Stimulated activated CD4-positive, alpha-beta T cell treated with anti-CD3 and anti-CD28 coated beads, Interleukin-12 subunit alpha, Interleukin-12 subunit beta, amount 100 ng/mL, for 24 hours (primary cell): Measurements from ENCODE around the gene NPHP3.

Experiments
- DNase-seq, 2 experiments: peaks; one replicate each; pipeline ENCODE4 v3.0.0-alpha.2; 2020; ENCODE audit warnings: low read depth in 2 of 2

The NPHP3 gene

DNA sequence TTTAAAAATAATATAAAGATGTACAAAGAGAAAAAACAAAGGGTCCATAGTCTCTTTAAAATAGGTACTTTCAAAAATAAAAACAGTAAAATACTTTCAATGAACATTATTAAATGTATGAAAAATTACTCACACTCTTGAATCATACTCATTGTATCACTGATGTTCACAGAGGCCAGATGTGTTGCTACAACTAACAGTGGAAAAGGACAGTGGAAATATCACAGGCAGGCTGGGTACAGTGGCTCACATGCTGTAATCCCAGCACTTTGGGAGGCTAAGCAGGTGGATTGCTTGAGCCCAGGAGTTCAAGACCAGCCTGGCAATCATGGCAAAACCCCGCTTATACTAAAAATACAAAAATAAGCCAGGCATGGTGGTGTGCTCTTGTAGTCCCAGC is 26.8 kb downstream of the NPHP3 start:
- DNase-seq: no peak

DNA sequence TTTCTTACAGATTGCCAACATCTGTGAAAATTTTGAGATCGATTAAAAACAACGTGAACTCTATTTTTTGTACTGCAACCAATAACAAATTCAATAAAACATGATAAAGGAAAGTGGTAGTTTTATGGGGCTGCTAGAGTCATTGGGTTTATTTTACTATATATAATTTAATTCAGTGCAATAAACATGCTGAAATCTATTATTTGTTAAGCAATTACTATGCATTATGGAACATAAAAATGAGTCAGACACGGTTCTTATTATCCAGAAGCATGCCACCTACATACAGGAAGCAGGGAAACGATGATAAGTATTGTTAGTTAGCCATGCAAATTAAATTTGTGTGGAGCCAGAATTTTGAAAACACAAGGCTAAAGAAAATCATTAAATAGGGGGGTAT is 27.2 kb downstream of the NPHP3 start:
- no peak for DNase-seq

DNA sequence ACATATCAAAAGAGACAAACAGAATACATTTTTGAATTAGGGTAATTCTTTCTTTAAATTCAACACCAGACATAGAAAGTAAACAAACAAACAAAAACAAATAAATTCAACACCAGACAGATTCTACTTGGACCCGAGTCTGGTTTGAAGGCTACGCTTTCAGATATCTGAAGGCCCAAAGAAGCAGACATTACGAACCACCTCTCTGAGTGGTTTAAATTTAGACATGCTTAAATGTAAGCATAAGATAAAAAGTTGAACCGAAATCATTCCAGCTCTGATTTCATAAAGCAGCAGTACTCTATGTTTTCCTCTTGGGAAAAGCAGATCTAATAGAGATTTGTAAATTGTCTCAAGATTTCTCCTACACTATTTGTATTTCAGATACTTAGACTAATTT is 32.2 kb downstream of the NPHP3 start:
- DNase-seq: no peak

DNA sequence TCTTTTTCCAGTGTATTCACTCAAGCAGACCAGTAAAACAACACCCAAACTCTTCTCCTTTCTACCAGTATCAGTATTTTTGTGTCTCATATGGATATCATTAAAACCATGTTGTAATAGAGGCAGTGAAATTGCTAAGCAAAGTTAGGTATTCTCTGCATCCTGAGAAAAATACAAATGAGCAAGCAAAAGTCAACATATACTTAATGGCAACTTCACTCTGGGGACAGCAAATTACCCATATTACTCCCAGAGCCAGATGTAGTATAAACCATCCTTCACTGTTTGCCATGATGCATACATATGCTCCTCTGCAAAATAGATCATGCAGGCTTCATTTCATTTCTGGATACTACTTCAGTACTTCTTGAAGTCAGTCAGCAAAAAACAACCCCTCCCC is 40.0 kb downstream of the NPHP3 start:
- no peak for DNase-seq

DNA sequence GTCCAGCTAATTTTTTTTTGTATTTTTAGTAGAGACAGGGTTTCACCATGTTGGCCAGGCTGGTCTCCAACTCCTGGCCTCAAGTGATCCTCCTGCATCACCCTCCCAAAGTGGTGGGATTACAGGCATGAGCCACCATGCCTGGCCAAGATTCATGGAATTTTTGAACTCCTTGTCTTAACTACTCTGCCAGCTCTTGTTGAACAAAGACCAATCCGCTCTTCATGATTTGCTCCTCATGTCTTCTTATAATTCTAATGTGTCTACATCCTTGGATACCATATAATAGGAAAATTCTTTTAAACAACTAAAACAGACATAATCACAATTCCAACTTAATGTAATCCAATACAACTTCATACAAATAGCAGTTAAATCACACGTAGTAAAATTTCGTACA is 40.8 kb downstream of the NPHP3 start:
- DNase-seq: no peak

DNA sequence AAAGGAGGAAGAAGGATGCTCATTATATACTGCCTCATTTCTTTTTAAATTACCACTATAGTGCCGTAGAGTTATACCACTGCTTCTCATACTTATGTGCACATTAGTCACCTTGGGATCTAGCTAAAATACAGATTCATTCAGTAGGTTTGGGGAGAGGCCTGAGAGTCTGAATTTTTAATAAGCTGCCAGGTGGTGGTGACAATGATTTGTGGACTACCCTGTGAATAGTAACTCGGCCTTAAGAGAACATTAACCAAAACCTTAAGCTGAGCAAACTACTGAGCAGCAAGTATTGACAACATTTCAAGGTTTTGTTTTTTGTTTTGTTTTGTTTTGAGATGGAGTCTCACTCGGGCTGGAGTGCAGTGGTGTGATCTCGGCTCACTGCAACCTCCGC is 42.3 kb downstream of the NPHP3 start:
- DNase-seq: no peak

DNA sequence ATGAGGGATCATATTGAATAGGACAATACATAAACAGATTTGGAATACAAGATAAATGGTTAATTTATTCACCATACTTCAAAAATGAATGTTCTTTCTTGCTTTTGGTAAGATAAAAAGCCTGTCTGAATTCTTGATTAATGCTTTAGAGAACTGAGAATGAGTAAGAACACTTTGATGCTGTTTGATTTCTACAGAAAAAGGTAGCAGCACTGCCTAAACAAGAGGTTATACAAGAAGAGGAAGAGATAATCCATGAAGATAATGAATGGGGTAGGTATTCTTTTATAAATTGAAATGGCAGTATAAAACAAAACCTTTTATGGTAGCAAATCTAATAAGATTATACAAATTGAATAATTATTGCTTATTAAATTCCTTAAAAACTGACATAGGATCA is 46.8 kb downstream of the NPHP3 start:
- no peak for DNase-seq

DNA sequence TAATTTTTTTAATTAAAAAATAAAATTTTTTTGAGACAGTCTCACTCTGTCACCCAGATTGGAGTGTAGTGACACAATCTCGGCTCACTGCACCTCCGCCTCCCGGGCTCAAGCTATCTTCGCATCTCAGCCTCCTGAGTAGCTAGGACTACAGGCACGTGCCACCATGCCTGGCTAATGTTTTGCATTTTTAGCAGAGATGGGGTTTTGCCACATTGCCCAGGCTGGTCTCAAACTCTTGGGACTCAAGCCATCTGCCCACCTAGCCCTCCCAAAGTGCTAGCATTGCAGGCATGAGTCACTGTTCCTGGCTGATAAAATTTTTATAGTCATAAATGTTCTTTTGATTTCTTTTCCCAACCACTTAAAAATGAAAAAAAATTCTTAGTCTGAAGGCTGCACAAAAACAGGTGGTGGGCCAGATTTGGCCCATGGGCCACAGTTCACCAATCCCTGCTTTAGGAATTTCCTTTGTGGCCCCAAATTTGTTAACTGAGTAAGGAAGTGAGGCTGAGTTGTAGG is 52.9 kb downstream of the NPHP3 start:
- no peak for DNase-seq

DNA sequence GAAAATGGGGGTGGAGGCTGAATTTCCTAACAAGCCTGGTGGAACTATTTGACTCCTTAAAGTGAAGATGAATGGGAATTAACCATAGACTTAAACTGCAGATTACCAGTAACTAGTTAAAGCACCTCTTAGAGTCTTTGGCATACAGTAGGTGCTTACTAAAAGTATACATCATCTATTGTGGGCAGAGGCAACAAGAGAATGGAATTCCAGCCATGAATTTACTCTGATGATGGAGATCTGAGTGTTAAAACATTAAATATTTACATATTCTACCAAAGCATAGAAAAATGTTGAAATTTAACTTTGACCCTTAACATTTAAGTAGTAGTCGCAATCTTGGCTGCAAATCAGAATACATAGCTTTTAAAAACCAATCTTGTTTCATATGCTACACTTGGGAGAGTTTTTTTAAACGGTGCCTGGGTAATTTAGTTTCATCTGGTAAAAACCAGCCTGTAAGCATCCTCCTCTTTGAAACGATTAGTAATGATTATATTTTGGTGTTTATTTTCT is 56.9 kb downstream of the NPHP3 start:
- DNase-seq: no peak

DNA sequence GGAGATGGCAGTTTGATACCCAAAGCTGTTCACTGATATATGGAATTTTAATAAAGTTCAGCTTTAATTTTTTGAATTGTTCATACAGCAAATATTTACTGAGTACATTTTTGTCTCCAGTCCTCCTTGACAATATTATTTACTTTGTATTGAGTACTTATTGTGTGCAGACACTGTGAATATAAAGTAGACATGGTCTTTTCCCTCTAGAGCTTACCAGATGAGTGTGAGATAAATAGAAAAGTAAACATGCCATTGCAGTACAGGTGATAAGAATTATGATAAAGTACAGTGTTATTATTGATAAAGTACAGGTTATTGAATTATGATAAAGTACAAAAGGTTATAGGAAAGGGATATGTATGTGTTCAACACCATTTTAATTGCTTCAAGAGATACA is 60.0 kb downstream of the NPHP3 start:
- DNase-seq: no peak

DNA sequence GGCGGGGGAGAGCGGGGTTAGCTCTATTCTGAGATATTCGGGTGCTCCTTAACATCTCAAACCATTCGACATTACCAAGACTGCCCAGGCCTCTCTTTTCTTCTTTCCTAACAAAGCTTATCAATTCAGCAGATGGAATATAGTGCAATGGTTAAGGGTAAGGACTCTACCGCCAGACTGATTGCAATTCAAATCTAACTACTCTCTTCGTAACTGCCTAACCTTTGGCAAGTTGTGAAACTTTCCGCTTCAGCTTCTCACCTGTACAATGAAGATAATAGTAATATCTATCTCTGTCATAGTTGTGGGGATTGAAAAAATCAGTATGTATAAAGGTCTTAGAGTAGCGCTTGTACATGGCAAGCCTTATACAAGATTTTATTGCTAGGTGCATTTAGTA is 61.1 kb downstream of the NPHP3 start:
- no peak for DNase-seq

DNA sequence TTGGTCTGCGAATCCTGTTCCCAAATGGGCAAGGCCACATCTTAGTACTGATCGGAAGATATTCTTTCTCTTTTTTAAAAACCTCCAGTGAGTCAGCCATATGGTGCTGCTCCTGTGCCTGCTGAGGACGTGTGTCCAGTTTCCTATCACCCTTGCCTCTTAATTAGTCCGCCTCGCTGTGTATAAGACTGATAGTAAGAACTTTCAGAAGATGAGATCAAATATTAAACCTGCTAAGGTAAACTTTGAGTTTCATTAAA is 61.5 kb downstream of the NPHP3 start:
- DNase-seq: no peak

DNA sequence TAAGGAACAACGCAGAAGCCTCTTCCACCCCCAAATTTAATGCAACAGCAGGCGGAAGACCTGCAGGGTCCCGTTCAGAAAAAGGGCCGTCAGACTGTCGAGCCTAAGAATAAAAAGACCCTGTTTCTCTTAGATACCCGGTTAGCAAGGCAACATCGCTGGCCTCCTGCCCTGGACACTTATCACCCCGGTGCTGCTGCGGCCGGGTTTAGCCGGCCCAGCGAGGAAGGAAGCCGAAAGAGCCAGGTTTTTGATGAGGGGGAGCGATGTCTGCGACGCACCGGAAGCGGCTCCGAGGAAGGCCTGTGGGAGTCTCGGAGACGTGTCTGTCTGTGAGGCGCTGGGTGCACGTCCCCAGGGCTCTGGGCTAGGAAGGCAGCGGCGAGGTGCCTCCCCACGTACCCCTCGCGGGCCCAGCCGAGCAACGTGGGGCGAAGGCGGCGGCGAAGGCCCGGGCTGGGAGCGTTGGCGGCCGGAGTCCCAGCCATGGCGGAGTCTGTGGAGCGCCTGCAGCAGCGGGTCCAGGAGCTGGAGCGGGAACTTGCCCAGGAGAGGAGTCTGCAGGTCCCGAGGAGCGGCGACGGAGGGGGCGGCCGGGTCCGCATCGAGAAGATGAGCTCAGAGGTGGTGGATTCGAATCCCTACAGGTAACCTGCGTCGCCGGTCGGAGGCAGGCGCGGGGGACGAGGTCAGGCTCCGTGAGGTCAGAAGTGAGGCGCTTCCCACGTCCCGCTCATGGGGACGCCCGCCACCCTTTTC is 62.0 kb downstream of the NPHP3 start, which contains the start of gene UBA5:
UBA5 (plus strand) TSS at position 278 of the 759 bp plus-strand sequence; CDS start at position 487, 209 bp downstream.
- DNase-seq: peak; percentile 51 to 55

DNA sequence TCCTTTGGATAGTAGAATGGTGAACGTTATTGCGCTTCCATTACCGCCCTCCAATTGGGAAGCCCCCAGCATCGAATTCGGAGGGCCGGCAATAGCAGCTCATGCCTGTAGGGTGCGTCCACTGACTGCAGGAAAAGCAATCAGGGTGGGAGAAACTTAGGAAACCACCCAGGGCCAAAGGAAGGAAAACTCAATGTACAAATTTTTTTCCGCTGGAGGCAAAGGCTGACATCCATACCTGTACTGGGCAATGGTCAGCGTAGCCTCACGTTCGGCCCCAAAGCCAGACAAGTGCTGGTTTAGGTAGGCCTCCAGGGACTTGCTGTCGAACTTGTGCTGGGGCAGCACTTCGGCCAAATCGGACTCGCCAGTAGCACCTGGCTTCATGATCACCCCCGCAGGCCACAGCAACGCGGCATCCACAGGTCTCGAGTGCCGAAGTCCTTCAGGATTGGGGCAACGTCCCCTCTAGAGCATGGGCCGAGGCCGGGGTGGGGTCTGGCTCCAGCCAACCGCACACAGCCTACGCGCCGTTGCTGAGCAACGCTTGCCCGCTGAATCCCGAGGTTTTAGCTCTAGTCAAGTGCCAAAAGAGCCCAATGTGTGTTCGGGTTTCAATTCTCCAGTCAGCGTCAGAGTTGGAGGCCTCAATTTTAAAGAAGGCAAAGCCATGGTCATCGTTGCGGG is 62.7 kb downstream of the NPHP3 start, which contains the start of gene ACAD11:
ACAD11 (minus strand) TSS at position 445 of the 687 bp plus-strand sequence; CDS start at position 387, 58 bp downstream.
- peak in 1 of 2 experiments; percentile 15 for DNase-seq

DNA sequence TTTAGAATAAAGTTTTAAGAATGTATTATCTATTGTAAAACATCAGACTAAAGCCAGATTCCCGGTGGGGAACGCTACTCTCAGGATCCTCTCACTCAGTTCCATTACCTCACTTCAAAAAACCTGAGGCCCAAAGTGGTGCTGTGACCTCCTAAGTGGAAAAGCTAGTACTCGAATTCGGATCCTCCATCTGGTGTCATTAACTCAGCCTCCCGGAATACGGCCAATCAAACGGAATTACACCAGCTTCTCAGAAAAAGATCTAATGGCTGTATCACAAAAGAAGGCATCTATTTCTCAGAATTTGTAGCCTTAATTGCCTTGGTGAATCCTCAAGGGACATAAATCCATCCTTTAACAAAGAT is 63.2 kb downstream of the NPHP3 start:
- DNase-seq: no peak

DNA sequence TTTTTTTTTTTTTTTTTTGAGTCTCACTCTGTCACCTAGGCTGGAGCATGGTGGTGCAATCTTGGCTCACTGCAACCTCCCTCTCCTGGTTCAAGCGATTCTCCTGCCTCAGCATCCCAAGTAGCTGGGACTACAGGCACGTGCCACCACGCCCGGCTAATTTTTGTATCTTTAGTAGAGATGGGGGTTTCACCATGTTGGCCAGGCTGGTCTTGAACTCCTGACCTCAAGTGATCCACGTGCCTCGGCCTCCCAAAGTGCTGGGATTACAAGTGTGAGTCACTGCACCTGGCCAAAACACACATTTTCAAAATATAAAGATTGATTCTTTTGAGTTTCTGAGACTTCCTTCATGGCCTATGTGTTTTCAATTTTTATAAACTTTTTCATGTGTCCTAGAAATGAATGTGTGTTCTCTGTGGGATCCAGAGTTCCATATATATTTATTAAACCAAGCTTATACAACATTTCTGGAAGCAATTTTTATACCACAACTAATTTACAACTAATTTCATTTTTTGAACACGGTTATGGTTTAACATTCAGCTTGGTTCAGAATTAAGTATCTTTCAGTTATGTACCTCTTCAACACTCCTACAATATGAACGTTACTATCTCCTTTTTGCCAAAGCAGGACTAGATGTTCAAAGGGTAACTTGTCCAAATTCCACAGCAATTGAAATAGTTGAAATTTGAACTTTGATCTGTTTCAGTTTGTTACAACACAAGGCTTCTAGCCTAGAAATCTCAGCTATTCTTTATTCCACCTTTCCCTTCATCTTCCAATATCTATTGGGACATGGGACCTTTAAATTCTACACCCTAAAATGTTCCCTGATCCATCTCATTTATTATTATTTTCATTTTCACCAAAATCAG is 64.1 kb downstream of the NPHP3 start:
- DNase-seq: no peak

DNA sequence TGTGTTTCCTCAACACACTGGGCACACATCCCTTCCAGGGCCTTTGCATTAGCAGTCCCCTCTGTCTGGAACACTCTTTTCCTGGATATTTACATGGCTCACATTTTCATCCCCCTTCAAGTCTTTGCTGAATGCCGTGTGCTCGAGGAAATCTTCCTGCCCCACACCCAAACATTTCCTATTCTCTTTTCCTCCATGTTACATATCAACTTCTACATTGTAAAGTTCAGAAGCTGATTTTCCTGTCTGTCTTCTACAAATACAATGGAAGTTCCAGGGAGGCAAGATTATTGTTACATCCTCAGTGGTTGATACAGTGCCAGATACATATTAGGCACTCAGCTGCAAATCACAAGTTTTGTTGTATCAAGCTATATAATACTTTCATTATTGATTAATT is 66.7 kb downstream of the NPHP3 start:
- DNase-seq: no peak

DNA sequence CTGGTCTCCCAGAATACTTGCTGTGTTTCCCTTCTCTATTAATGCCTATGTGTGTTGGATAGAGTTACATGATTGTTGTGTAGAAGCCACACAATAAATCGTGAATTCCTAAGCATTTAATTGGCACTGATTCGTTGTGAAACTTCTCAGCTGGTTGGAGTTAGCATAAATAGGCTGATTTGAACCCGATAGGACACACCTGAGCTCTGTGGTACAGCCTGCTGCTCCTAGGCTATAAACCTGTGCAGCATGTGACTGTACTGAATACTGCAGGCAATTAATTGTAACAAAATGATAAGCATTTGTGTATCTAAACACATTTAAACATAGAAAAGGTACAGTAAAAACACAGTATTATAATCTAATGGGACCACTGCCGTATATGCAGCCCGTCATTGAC is 67.5 kb downstream of the NPHP3 start:
- DNase-seq: no peak

DNA sequence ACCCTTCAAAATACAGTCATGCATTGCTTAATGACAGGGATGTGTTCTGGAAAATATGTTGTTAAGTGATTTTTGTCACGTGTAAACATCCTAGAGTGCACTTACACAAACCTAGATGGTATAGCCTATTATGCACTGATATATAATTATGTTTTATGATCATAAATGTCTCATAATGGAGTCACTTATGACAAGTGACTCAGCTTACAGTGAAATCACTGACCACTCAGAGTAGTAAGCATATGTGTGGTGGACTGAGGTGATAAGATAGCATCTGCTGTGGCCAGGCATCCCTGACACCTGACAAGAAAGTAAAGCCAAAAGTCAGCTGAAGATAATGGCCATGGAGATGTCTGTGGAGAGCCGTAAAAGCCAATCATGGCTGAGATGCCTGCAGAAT is 68.0 kb downstream of the NPHP3 start:
- DNase-seq: no peak

DNA sequence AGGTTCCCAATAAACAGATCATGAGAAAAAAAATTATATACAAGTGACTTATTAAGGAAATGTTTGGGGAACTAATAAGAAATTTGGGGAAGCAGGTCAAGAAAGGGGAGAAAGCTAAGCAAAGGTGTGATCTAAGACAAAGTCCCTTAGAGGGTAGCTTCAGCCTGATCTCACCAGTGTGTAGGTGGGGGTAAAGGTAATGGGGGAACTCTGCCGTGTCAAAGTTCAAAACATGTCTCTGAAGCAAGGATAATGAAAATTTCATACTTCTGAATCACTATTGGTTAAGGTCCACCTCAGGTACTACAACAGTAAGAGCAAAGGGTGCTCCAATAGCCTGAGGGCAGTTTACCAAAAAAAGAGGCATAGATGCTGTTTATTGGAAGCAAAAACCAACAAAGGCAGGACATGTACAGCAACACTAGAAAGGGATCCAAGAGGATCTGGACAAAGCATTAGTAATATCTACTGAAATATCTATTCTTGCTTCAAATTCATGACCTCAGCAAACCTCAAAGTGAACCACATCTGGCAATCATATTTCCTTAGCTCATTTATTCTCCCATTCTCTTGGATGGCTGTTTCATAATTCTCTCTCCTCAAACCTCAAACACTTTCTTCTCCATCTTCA is 69.5 kb downstream of the NPHP3 start:
- DNase-seq: no peak

DNA sequence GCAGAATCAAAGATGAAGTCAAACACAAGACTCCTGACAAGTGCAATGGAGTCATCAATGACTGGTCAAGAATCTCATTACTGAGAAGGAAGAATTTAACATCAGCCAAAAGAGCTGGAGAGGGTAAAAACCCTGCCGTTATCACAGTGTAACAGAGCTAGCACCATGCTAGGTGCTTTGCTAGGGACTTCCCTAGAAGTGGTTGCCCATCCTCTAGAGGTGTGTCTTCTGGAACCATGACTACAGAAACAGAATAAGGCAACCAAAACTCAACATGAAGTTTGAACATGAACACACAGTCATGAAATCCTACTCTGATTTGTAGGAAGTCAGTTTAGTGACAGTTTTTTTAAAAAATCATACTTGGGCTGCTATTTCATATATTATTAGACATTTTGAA is 72.1 kb downstream of the NPHP3 start:
- DNase-seq: no peak

DNA sequence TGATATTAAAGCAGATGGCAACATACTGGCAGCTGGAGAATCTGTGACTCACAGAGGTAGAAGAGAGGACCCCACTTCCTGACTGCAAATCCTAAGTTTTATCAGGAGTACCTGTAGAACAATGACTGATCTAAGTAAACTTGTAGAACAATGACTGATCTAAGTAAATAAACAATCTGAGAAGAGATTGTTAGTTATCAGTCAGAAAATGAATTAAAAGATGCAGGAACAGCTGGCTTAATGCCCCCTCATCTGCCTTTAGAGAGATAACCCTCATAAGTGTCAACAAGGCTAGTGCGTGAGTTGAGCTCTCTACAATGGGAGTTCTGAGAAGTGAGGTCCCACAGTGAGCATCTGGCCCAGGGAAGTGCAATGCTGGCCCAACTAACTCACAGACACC is 77.2 kb downstream of the NPHP3 start:
- no peak for DNase-seq
